ENCODE measurements around the gene TXNDC17.
A peak's percentile ranks its signal among the peaks of the same experiment; 100 is the strongest.
"Not testable (repeated sequence)": the region's sequence is repeated elsewhere in the genome, so short reads cannot be mapped to it uniquely, and the experiment has no call there.

Gene TXNDC17

GRCh38 chr17:6640536-6641246 is at the start of gene TXNDC17, which contains the start of gene KIAA0753:
TXNDC17 (plus strand) TSS chr17:6641060; CDS start chr17:6641083, 23 bp downstream.
KIAA0753 (minus strand) TSS chr17:6640711; CDS start chr17:6635103, 5,608 bp downstream.
- peak; percentile 81 for DNase-seq (ENCODE audit: low read depth)

GRCh38 chr17:6591599-6592158 is 49.2 kb upstream of the TXNDC17 start:
- DNase-seq (ENCODE audit: low read depth), result no peak

DNA sequence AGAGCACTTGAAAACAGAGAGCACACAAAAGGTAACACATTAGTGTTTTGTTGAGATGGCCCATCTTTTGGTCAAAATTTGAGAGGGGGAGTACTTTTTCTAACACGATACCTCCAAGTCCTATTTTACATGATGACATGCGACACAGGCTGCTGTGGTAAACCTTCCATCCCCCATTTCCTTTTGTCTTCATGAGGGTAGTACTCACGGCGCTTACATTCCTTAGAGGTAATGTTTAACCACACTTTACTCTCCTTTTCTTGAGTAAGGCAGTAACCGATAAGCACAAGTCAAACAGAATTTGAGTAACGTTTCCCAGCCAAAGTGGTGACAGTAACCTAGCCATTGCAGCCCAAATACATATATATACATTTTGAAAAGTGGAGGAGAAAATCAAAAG is 48.7 kb upstream of the TXNDC17 start:
- DNase-seq (ENCODE audit: low read depth), result no peak

GRCh38 chr17:6593371-6593770 is 47.5 kb upstream of the TXNDC17 start:
- not testable (repeated sequence) for DNase-seq (ENCODE audit: low read depth)

GRCh38 chr17:6596081-6596480 is 44.8 kb upstream of the TXNDC17 start:
- no peak for DNase-seq (ENCODE audit: low read depth)

- DNase-seq (ENCODE audit: low read depth), result no peak
Observed at GRCh38 chr17:6596511-6596910, 44.3 kb upstream of the TXNDC17 start.

GRCh38 chr17:6596941-6597340 is 43.9 kb upstream of the TXNDC17 start:
- DNase-seq (ENCODE audit: low read depth), result no peak

GRCh38 chr17:6597727-6598126 is 43.1 kb upstream of the TXNDC17 start:
- no peak for DNase-seq (ENCODE audit: low read depth)

DNA sequence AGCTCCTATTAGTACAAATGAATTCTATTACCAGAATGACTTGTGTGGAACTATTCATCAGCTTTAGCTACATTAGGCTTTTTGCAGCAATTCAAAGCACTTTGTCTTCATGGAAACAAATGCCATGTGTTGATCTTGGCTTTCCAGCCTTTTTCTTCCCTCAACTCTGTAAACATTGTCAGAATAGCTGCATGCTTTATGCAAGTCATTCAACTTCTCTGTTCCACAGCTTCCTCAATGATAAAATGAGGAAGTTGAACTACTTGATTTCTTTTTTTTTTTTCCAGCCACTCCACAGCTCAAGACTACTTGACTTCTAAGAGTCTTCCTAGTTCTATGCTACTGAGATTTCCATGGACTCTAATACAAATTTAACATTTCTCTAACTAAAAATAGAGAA is 41.5 kb upstream of the TXNDC17 start:
- no peak for DNase-seq (ENCODE audit: low read depth)

DNA sequence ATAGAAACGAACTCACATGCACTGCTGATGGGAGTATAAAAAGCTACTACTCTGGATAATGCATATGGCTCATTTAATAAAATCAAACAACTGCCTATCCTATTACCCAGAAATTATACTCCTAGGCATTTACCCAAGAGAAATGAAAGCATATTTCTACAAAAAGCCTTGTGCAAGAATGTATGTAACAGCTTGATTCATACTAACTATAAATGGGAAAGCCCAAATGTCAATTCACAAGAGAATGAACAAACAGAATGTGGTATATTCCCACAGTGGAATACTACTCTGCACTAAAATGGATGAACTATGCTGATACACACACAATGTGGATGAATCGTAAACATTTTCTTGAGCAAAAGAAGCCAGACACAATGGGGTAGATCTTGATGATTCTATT is 38.7 kb upstream of the TXNDC17 start:
- no peak for DNase-seq (ENCODE audit: low read depth)

DNA sequence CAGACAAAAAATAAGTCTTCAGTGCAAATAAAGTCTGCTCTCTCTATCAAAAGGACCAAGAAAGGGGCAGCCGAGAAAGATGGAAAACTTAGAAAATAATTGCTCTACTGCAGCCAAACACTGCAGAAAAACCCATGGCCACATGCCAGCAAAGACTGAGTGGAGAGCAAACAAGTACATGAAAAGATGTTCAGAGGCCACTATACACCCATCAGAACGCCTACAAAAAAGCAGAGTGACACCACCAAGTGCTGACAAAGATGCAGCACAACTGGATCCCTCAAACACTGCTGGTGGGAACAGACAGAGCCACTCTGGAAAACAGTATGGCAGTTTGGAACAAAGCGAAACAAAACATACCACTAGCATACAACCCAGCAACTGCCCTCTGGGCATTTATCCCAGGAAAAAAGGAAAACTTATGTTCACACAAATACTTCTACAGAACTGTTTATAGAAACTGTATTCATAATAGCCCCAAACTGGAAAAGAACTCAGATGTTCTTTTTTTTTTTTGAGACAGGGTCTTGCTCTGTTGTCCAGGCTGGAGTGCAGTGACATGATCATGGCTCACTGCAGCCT is 37.0 kb upstream of the TXNDC17 start:
- no peak for DNase-seq (ENCODE audit: low read depth)

DNA sequence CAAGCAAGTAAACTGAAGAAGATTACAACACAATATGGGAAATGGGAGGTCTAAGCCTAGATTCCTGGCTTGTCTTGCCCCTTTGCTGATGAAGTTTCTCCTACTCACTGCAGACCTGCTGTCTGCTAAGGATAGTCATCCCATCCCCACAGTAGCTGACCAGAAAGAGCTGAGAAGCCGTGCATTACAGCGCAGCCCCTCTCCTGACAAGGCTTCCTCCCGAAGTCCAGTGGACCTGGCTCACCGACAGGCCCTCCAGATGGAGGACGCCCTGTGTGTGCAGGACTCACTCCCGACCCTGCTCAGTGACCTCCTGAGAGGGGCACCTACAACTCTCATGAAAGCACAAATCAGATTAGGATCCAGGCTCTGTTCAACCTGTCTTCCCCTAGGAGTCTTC is 35.7 kb upstream of the TXNDC17 start:
- DNase-seq (ENCODE audit: low read depth), result no peak

GRCh38 chr17:6608321-6608720 is 32.5 kb upstream of the TXNDC17 start:
- DNase-seq (ENCODE audit: low read depth), result no peak

DNA sequence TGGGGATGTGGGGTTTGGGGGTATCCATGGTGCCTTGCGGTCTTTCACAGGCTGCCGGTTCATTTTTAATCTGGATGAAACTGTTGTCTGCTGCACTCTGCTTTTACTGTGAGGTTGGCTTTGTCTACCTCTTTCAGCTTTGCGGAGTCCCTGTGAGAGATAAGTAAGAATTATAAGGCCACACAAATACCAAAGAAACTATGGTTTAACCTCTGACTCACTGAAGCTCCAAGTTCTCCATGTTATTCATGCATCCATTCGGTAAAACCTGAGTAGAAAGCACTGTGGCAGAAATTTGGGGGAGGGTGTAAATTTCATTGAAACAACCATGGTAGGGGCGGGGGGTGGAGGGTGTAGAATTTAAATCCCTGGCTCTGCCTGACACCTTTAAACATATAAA is 30.8 kb upstream of the TXNDC17 start:
- DNase-seq (ENCODE audit: low read depth), result no peak

DNA sequence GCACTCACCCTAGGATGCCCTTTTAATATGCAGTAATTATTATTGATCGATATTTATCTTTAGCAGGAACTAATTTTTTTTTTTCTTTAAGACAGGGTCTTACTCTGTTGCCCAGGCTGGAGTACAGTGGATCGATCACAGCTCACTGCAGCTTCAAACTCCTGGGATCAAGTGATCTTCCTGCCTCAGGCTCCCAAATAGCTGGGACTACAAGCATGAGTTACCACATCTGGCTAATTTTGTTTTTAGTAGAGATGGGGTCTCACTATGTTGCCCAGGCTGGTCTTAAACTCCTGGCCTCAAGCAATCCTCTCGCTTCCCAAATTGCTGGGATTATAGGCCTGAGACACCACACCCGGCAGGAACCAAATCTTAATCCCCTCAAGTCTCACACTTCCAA is 29.6 kb upstream of the TXNDC17 start:
- no peak for DNase-seq (ENCODE audit: low read depth)

- DNase-seq (ENCODE audit: low read depth), result no peak
Observed at GRCh38 chr17:6623941-6624340, 16.9 kb upstream of the TXNDC17 start.

- DNase-seq (ENCODE audit: low read depth), result no peak
Observed at GRCh38 chr17:6626616-6627015, 14.2 kb upstream of the TXNDC17 start.

GRCh38 chr17:6627019-6627418 is 13.8 kb upstream of the TXNDC17 start:
- DNase-seq (ENCODE audit: low read depth), result no peak

GRCh38 chr17:6630390-6630789 is 10.5 kb upstream of the TXNDC17 start:
- no peak for DNase-seq (ENCODE audit: low read depth)

- DNase-seq (ENCODE audit: low read depth), result no peak
Observed at GRCh38 chr17:6632530-6632929, 8.3 kb upstream of the TXNDC17 start.

DNA sequence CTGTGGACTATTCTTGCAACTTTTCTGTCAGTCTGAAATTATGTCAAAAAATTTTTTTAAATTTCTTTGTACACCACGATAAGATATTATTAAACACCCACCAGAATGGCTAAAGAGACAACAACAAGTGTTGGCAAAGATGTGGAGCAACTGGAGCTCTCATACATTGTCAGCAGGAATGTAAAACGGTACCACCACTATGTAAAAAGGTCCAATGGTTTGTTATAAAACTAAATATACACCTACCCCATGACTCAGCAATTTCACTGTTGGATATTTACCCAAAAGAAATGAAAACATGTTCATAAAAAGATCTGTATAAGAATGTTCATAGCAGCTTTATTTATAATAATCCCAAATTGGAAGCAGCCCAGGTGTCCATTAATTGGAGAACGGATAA is 7.6 kb upstream of the TXNDC17 start:
- no peak for DNase-seq (ENCODE audit: low read depth)

GRCh38 chr17:6636105-6636504 is 4.8 kb upstream of the TXNDC17 start:
- DNase-seq (ENCODE audit: low read depth), result no peak

DNA sequence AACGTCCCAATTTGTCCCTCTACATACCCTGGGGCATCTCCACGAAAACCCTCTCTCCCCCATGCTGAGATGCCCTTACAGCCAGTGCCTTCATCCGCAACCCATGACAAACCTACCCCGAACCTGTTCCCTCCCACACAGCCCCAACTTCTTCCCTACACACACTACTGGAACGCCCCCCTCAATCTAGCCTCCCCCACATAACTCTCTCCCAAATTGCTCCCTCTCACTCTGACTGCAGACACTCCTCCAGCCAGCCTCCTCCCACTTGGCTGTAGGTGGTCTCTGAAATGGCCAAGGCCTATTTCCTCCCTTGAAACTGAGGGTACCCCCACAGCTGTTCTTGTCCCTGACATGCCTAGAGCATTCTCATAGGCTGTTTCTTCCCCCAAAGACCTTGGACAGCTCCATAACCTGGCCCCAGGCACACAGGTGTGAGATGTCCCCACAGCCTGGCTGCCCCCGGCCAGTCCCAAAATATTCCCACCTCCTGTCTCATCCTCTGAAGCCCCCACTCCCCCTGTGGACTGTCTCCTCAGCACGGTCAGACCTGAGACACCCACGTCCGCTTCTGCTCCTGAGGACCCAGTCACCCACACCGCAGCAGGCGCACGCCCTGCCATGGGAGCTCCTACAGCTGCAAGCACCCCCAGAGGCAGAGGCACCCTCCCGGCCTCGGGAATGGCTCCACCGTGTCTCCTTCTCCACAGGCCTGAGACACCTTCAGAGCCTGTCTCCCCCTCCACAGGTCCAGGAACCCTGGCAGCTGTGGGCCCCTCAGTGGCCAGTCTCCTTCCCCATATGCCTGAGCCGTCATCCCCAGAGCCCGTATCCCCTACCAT is 4.0 kb upstream of the TXNDC17 start:
- no peak for DNase-seq (ENCODE audit: low read depth)
